ENCODE measurements around the gene AIPL1.

Gene AIPL1

GRCh38 chr17:6413065-6413464 is 21.9 kb downstream of the AIPL1 start:
- DNase-seq: no peak

- DNase-seq: no peak
These were observed 26.2 kb downstream of the AIPL1 start for GRCh38 chr17:6408735-6409134.

- DNase-seq: no peak
These were observed 26.6 kb downstream of the AIPL1 start for GRCh38 chr17:6408276-6408675.

- no peak for DNase-seq
These were observed 32.7 kb downstream of the AIPL1 start for GRCh38 chr17:6402258-6402657.

- DNase-seq: no peak
These were observed 36.0 kb downstream of the AIPL1 start for GRCh38 chr17:6398955-6399354.

- DNase-seq: no peak
These were observed 40.8 kb downstream of the AIPL1 start for GRCh38 chr17:6394055-6394606.

GRCh38 chr17:6393351-6393952 is 41.5 kb downstream of the AIPL1 start:
- DNase-seq: no peak

GRCh38 chr17:6392609-6393350 is 42.1 kb downstream of the AIPL1 start:
- no peak for DNase-seq

GRCh38 chr17:6388416-6388815 is 46.5 kb downstream of the AIPL1 start:
- DNase-seq: no peak

GRCh38 chr17:6387858-6388257 is 47.1 kb downstream of the AIPL1 start:
- no peak for DNase-seq

- no peak for DNase-seq
These were observed 47.5 kb downstream of the AIPL1 start for GRCh38 chr17:6387442-6387841.

- no peak for DNase-seq
These were observed 48.8 kb downstream of the AIPL1 start for GRCh38 chr17:6386041-6386630.

- no peak for DNase-seq
These were observed 50.4 kb downstream of the AIPL1 start for GRCh38 chr17:6384481-6384880.

- DNase-seq: no peak
These were observed 53.1 kb downstream of the AIPL1 start for GRCh38 chr17:6381526-6382465.

- no peak for DNase-seq
These were observed 53.9 kb downstream of the AIPL1 start for GRCh38 chr17:6380915-6381438.

GRCh38 chr17:6377906-6378305 is 57.0 kb downstream of the AIPL1 start:
- no peak for DNase-seq

- no peak for DNase-seq
These were observed 58.0 kb downstream of the AIPL1 start for GRCh38 chr17:6376931-6377361.

GRCh38 chr17:6374761-6375312 is 60.1 kb downstream of the AIPL1 start:
- peak; percentile 72 for DNase-seq

GRCh38 chr17:6374271-6374691 is 60.6 kb downstream of the AIPL1 start:
- DNase-seq: no peak
